Tibial nerve (tissue), 4 donors: ENCODE data around the gene TMEM132C.

Experiments
- CTCF ChIP-seq, 5 experiments: fragments of 200-600 bp in 3 of 5; fragments of 450-650 bp in 2 of 5; sonication (generic) in 3 of 5; IDR thresholded peaks; one replicate each; pipeline ENCODE4 v1.5.1; 2016 to 2019; ENCODE audit warnings: antibody characterized with exemption in 5 of 5, mild to moderate bottlenecking in 3 of 5, moderate library complexity in 2 of 5
- EP300 ChIP-seq, 2 donors: sonication (generic); formaldehyde crosslinking; IDR thresholded peaks; one replicate each; pipeline ENCODE4 v1.6.1; 2017; ENCODE audit warnings: antibody characterized with exemption in 2 of 2, mild to moderate bottlenecking in 1 of 2

DNA sequence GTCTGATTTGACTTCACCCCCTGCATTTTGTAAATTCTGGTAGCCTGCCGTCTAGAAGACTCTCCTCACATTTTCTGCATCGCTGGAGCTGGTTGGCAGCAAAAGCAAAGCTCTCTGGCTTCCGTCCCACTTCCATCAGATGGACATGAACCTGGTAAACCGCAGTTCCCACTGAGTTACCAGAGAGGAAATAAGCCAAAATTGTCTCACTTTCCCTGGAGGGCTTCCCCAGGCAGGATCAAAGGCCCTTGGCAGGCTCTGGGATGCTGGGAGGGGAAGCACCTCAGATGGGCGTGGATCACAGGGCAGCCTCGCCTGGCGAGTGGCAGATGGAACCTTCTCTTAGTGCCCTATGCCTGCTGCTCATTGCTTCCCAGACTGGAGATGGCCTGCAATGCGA, 243.5 kb downstream of the TMEM132C start:
- no peak for TF ChIP-seq CTCF (IDR thresholded peaks at IDR 0.05)
- no peak for TF ChIP-seq EP300 (IDR thresholded peaks at IDR 0.05)
